NB4 (cell line): Measurements from ENCODE around the gene EEF1AKMT2.

Source experiments
- CTCF ChIP-seq: IDR thresholded peaks from one replicate; pipeline ENCODE4 v1.5.1; 2012; ENCODE audit warnings: low read depth, low read length
- MAX ChIP-seq: IDR thresholded peaks from 2 replicates; pipeline ENCODE4 v1.6.1; 2011; ENCODE audit warnings: low read depth, low read length
- POLR2A ChIP-seq: IDR thresholded peaks from 2 replicates; pipeline ENCODE4 v1.6.1; 2011; ENCODE audit warnings: mild to moderate bottlenecking; ENCODE audit not compliant: insufficient read length; ENCODE audit errors: extremely low read depth

- TF ChIP-seq MAX (no peak), POLR2A (no peak), CTCF (no peak)
Observed at GRCh38 chr10:124820121-124820520, 28.4 kb upstream of the EEF1AKMT2 start.
